NCI-H2196 (cell line): ENCODE data around the gene FBH1.
"Not testable (repeated sequence)": the region's sequence is repeated elsewhere in the genome, so short reads cannot be mapped to it uniquely, and the experiment has no call there.

Experiments used
- DNase-seq: peaks from one replicate; lab custom pipeline; 2025; ENCODE audit not compliant: unreplicated experiment; lab: John Stamatoyannopoulos, UW

Gene FBH1

DNA sequence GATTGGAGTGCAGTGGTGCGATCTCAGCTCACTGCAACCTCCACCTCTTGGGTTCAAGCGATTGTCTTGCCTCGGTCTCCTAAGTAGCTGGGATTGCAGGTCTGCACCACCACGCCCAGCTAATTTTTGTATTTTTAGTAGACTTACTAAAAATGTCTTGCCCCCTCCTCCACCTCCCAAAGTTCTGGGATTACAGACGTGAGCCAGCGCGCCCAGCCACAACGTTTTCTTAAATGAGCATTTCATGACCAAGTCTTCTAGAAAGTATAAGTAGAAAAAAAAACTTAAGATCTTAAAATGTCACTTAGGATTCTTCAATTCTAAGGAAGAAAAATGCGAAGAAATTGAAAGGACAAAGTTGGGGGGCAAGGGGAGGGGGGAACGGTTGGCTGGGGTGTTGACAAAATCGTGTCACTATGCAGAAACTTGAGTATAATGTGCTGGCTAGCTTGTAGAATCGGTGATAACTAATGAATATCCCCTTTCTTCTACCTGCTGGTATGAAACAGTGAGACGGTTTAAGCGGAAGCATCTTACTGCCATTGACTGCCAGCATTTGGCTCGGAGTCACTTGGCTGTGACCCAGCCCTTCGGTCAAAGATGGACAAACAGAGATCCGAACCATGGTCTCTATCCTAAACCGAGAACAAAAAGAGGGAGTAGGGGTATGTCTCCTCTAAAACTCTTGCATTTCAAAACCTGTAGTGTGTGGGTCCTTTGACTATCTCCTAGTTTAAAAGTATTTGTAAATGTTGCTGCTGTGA, 12.7 kb downstream of the FBH1 start:
- DNase-seq: no peak

DNA sequence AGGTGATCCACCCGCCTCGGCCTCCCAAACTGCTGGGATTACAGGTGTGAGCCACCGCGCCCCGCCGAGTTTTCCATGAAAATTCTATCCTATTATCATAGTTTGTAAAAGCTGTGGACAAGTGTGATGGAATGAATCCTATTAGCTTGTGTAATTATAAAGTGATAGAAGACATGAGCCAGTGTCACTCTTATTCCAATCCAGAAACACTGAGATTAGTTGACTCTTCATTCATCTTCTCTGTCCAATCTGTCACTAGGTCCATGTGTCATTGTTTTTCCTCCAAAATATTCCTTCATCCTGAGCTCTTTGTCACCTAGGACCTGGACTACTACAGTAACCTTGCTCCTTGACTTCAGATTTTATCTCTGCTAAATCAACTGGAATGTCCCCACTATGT, 13.5 kb downstream of the FBH1 start:
- DNase-seq: no peak

GRCh38 chr10:5904227-5904626, 14.2 kb downstream of the FBH1 start:
- DNase-seq: no peak

- no peak for DNase-seq
Observed at GRCh38 chr10:5905854-5906507, 15.9 kb downstream of the FBH1 start.

DNA sequence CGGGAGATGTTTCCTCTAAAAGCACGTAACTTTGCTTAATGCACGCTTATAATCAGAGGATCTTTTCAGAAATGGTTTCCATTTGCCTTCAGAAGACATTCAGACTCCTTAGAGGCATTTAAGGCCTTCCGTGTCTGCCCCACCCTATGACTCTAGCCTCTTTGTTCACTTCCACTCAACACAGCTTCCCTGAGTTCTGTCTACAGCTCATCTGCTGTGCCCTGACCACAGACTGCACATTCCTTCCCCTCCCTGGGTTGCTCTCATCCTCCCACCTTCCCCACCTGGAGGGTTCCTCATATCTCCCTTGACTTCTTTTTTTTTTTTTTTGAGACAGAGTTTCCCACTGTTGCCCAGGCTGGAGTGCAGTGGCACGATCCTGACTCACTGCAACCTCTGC, 16.6 kb downstream of the FBH1 start:
- no peak for DNase-seq

GRCh38 chr10:5908676-5909075, 18.6 kb downstream of the FBH1 start:
- DNase-seq: not testable (repeated sequence)

GRCh38 chr10:5910323-5911100, 20.5 kb downstream of the FBH1 start:
- no peak for DNase-seq

DNA sequence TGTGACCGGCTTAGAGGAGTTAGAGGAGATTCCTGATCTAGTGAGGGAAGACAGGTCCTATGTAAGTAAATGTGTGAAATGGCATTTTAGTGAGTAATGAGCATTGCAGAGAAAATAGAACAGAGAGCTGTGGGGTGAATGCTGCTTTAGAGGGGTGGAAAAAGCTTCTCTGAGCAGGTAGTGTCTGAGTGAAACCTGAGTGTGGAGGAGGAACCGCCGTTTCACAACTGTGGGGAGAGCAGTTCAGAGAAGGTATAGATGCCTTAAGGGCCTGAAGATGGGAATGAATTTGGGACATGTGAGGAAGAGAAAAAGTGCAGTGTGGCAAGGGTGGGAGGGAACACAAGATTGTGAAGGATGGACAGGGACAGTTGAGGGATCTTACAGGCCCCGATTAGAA, 21.6 kb downstream of the FBH1 start:
- no peak for DNase-seq

- no peak for DNase-seq
Observed at GRCh38 chr10:5913736-5914135, 23.7 kb downstream of the FBH1 start.

- no peak for DNase-seq
Observed at GRCh38 chr10:5915451-5915850, 25.4 kb downstream of the FBH1 start.

DNA sequence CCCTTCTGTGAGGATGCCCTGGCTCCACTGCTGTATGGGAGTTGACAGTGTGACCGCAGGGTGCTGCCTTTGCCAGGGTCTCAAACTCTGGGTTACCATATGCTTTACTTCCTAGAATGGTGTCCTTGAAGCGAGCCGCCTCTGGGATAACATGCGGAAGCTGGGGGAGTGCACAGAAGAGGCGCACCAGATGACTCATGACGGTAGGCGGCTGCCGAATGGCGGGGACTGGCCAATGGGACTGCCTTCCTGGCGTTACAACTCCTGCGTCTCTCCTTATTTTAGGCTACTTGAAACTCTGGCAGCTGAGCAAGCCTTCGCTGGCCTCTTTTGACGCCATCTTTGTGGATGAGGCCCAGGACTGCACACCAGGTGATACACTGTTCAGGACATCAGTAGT, 27.3 kb downstream of the FBH1 start:
- no peak for DNase-seq

GRCh38 chr10:5918763-5919162, 28.7 kb downstream of the FBH1 start:
- no peak for DNase-seq

GRCh38 chr10:5919568-5919967, 29.5 kb downstream of the FBH1 start:
- no peak for DNase-seq

DNA sequence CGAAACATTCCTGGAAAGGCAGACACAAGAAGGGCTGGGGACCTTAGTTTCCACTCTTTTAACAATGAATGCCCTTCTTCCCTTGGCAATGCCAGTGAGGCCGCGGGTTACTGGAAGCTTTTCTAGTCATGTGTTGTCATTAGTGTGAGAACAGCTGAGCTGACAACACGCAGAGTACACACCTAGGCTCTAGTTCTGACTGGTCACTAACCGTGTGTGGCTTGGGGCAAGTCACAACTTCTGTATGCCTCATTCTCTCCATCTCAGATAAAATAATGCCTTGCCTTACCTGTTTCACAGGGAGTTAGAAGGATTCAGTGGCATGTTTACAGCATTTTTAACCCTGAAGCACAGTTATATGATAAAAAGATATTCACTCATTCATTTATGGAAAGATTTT, 31.7 kb downstream of the FBH1 start:
- DNase-seq: no peak

- DNase-seq: no peak
Observed at GRCh38 chr10:5924889-5925288, 34.8 kb downstream of the FBH1 start.

DNA sequence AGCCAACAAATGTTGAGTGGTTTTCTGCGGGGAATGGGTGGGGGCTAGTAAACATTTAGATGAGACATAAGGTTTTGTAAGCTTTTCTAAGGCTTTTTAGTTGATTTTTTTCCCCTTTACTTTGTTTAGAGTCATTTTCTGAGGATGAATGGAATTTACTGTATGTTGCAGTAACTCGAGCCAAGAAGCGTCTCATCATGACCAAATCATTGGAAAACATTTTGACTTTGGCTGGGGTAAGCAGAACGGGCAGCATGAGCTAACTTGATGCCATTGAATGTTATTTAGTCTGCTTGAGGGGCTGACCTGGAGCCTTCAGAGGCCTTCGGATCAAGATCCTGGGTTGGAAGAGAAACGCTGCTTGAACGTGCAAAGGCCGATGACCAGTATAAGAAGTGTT, 37.3 kb downstream of the FBH1 start:
- DNase-seq: no peak

- no peak for DNase-seq
Observed at GRCh38 chr10:5929442-5929841, 39.4 kb downstream of the FBH1 start.

DNA sequence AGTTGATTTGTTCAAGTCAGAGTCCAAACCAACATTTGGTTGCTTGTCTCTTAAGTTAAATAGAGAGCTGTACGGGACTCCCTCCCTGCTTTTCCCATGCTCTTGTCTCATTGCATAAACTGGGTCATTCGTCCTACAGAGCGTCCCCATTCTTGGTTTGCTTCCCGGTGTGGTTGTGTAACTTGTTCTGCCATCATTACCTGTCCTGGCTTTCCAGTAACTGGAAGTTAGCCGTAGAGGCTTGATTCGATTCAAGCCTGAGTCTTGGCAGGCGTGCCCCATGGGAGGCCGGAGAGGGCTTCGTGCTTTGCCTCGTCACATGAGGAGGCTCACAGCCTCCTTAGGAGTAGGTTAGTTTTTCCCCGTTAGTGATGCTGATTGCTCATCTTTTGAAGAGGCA, 40.2 kb downstream of the FBH1 start:
- DNase-seq: no peak

DNA sequence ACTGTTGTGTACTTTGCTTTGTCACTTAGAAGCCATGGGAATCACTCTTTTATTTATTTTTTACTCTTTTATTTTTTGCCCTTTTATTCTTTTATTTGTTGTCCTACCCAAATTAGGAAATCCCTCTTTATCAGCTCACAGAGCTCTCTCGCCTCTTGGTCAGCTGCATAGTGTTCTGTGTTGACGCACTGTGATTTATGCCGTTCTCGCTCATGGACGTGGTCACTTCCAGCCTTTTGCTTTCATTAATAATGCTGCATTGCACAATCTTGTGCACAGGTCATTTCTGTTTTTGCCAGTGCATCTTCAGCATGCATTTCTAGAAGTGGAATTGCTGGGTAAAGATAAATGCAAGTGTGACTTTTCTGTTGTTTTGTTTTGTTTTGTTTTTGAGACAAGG, 42.3 kb downstream of the FBH1 start:
- no peak for DNase-seq

- no peak for DNase-seq
Observed at GRCh38 chr10:5933909-5934546, 44.0 kb downstream of the FBH1 start.

GRCh38 chr10:5935628-5936027, 45.6 kb downstream of the FBH1 start:
- DNase-seq: no peak

GRCh38 chr10:5937016-5937415, 47.0 kb downstream of the FBH1 start:
- DNase-seq: no peak
